NCI-H82 (cell line): Measurements from ENCODE around the gene UCN2.

Source experiments
- DNase-seq: peaks from one replicate; lab custom pipeline; 2025; lab: John Stamatoyannopoulos, UW

The UCN2 gene, protein sequence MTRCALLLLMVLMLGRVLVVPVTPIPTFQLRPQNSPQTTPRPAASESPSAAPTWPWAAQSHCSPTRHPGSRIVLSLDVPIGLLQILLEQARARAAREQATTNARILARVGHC

DNA sequence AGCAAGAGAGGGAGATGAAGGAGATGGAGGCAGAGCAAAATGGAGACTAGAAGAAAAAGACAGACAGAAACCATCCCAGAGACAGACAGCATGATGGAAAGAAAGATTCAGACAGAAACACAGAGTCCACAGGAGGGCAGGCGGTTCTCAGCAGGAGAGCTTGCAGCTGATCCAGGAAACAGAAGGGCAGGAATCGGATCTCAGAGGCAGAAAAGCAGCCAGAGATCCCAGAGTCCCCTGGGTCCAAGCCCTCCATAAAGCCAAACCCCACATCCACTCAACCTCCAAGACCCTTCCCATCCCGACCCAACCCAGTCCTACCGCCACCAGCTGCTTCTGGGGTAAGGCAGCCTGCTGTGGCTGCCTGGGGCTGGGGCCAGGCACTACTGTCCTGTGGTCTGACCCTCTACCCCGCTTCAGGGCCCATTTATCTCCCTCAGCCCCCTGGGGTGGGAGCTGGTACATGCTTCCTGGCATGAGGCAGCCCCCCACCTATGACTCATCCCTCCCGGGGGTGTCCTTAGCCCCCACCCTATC is at the start of gene UCN2:
Gene UCN2, minus strand, starts transcription at position 400 of the 537 bp plus-strand sequence. CDS start 657 bp downstream, outside the sequence.
- DNase-seq, result peak; percentile 30

DNA sequence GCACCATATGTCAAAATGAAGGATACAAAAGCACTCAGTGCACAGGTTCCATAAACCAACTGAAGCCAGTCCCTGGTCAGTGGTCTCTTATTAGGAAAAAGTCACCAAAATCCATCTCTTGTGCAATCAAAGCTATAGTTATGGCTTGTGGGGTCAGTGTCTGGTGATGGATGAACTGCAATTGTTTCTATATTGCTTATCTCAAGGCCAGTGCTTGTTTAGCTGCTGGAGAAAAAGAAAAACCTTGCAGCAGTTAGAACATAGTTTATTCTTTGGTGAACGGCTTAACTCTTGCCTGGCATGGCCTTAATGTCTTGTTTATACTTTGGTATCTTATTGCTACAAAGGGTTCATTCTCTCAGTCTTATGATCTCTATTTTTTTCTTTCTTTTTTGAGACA is 48.7 kb upstream of the UCN2 start:
- DNase-seq, result no peak

DNA sequence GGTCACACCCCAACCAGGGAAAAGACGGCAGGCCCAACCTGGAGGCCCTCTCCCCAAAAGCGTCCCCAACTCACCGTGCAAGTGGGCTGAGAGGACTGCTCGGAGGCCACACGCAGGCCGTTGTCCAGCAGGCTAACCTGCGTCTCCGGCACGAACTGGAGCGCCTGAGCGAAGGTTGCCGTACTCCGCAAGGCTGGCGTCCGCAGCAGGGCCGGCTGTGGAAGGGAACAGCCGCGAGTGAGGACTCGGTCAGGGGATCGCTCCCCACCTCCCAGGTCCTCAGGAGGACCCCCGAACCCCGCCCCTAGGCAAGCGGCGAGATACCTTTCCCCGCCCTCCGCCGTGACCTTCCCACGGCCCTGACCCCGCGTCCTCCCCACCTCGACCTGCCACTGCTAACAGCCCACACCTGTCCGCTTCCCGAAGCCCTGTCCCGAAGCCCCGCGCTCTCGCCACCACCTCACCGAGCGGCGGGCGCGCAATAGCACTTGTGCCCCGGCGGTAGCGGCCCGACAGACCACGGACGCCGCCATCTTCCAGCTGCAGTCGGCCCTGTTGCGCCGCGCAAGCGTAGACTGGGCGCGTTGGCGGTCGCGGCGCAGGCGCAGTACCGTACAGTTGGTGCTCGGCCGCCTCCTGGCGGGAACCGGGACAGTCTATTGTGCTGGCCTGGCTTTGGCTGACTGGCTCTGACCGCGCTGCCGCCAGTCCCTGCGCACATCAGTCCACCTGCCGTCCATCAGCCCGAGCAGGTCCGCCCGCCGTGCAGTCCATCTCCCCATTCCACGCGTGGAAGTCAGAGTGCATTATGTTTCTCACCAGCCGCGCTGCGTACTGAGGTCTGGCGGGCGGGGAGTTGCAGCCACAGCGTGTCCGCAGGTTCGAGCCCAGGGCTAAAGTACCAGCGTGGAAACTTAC is 45.8 kb upstream of the UCN2 start, which contains the start of gene UQCRC1:
Gene UQCRC1, minus strand, starts transcription at position 559 of the 918 bp plus-strand sequence. Its CDS starts 26 bp downstream, at position 533.
- DNase-seq, result peak; percentile 93

DNA sequence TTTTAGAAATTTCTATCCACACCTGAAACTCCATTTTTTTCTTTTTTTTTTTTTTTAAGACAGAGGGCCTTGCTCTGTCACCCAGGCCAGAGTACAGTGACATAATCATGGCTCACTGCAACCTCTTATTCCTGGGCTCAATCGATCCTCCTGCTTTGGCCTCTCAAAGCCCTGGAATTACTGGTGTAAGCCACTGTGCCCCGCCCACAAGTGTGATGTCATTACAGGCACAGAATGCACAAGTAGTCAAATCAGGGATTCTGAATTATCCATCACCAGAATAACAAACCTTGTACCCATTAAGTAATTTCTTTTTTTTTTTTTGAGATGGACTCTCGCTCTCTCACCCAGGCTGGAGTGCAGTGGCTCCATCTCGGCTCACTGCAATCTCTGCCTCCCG is 43.9 kb upstream of the UCN2 start:
- peak; percentile 23 for DNase-seq

DNA sequence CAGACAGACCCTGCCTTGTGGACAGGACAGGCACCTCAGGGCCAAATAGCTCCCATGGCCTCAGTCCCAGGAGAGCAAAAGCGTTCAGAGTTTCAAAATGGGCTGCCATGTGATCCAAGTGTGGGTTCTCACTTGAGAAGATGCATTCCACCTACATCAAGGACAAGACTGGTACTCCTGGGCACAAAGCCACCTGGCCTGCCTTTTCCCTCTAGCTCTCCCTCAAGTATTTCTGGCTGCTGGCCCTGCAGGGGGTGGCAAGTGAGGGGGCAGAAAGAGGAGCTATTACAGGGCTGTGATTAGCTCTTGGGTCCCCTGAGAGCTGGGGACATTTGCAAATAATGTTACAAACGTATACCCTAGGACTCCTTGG is 38.0 kb upstream of the UCN2 start:
- DNase-seq, result no peak

DNA sequence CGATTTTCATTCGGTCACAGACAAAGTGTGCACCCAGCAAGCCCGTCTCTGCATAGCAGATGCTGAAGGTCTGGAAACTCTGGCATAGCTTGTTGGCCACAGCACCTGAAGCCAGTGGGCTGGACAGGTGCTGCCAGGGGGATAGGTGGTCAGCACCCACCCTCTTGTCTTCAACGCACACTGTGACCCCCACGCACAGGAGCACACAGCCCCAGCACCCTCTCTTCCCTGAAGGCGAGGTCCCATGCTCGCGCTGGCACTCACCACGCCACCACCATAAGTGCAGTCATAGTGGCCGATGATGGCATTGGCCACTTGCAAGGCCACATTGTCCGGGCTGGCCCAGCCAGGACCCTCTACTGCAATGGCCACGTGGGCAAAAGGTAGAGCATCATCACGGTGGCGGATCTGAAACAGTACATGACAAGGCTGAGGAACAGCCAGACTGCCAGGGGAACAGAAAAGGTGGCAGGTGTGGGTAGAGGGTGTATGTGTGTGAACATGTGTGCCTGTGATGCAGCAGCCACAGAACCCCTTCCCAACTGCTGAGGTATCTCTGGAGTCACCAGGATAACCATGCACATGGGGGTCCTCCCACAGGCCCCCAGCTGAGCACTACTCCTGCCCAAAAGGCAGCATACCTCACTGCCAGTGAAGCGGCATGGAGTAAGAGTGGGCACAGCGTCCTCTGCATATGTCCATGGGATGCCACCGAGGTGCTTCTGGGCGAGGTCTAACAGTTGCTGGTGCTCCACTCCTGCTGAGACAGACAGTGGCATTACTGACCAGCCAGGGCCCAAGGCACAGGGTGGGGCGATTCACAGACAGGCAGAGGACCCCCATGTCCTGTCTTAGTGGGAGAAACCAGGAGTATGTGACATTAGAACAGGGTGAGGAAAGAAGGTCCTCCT is 37.4 kb upstream of the UCN2 start:
- DNase-seq, result no peak

DNA sequence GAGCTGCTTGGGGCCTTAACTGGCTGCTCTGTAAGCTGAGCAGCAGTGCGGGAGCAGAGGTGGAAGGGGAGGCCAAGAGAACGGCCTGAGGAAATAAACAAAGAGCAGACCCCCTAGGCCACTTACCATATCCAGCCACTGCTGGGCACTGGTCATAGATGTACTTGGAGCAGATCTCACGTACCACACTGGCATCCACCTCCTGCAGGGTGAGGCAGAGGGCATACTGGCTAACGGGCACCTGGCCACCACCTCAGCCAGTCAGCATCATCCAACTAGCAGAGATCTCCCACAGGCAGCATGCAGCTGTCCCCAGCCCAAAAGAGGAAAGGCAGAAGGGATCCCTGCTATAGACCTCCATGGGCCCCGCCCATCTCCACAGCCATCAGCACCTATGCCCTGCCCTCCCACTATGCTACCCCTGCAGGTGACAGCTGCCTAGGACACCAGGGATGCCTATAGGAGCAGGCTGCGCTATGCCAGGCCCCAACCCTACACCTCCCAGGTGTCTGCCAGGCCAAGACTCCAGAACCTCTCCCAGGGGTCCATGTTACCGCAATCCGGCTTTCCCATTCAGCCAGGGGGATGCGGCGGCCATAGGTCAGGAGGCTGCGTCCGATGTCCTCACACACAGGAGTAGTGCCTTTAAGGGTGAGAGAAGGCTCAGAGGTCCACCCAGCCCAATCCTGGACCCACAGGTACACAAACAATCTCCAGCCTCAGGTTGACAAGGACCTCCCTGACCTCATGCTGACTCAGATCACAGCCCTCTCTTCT is 36.1 kb upstream of the UCN2 start:
- no peak for DNase-seq

DNA sequence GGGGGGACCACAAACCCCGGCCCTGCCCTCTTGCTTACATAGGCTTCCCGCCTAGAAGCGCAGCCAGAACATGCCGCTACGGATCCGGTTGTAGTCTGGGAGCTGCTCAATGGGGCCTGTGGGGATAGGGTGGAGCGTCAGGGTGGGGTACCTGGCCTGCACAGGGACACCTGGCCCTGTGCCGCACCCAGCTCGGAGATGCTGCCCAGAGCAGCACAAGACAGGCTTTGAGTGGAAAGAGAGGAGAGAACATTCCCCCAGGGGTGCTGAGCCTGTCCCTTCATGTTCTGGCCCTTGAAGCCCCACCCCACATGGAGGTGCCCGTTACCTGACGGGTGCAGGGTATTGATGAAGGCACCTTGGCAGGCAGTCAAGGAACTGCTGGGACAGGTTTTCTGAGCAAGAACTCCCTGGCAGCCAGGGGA is 35.5 kb upstream of the UCN2 start:
- DNase-seq, result no peak

DNA sequence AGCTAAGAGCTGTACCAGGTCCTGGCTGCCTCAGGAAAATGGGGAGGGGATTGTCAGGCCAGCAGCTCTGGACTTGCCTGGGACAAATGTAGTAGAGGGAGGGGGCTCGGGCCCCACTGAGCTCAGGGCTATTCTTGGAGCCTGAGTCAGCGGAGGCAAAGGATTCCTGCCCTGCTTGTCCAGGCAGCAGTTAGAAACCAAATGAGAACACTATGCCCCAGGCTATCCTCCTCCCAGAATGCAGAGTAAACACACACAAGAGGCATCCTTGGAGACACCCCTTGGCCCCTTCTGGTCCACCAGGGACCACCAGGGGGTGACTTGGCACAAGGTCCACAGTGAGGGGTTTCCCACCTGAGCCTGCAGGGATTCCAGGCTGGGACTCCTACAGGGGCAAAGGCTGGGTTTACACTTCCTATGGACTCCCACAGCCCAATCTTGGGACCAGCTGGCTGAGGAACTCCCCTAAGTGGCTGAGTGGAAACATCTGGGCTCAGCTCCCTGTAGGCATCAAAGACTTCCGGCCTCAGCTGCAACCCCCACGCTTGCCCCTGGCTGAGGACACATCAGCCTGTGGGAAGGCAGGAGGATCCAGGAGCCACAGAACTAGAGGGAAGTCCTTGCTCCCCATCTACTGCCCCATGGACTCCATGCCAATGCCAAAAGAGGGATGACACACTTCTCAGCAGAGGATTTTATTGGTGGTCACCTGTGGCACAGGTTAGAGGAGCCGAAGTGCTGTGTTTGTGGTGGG is 34.9 kb upstream of the UCN2 start:
- DNase-seq, result no peak

DNA sequence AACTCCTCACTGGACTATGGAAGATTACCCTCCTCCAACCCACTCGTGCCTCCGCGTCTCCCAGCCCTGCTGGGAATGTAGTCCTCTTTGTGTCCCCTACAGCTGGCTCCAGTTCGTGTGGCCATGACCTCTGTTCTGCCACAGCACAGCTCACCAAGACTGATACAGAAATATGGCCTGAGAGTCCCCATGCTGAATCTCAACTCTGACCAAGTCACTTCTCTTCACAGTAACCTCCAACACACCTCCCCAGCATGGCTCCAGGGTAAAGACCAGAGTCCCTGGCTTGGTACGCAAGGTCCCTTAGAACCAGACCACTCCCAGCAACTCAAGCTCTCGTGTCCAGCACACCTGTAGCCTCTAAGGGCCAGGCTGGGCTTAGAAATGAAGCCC is 33.8 kb upstream of the UCN2 start:
- DNase-seq, result no peak

DNA sequence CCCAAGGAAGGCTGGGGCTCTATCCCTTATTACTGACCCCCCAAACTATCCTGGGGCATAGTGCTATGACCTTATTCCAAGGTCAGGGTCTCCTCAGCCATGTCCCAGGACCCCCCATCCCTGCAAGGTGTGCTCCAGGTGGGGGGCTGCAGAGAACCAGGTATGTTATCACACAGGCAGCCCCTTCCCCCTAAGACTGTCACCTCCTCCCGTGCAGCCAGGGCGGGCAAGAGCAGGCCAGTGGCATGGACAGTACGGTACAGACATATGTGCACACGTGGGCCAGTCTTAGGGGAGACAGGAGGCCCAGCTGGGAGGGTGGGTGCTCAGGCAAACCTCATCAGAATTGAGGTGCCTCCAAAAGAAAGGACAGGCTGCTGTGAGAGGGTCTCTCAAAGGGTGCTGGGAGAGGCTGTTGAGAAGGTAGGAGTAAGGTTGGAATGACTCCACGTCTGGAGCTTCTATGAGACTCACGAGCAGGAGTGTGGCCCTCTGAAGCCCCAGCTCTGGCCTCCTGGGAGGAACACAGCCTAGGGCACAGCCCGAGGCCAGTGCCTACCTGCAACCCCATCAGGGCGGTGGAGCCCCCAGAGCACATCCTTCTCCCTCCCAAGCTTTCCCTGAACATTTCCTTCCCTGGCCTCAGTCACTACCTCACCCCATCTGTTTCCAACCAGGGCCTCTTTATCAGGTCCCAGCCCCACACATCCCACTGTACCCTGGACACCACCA is 33.3 kb upstream of the UCN2 start:
- DNase-seq, result no peak

DNA sequence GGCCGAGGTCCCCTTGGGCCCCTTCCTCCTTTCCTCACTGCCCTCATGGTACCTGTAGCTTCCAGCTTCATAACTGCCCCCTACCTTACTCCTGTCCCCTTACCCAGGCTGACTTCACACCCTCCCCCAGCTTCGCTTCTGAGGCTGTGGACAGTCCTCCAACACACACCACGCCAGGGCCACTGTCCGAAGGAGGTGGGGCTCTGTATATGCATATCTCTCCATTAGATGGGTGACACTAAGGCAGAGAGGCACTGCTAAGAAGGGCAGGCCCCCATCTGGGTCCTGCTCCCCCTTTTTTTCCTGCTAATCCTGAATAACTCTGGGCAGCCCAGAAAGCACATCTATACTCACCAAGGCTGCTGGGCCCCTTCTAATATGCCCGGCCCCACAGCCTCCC is 32.6 kb upstream of the UCN2 start:
- DNase-seq, result no peak

DNA sequence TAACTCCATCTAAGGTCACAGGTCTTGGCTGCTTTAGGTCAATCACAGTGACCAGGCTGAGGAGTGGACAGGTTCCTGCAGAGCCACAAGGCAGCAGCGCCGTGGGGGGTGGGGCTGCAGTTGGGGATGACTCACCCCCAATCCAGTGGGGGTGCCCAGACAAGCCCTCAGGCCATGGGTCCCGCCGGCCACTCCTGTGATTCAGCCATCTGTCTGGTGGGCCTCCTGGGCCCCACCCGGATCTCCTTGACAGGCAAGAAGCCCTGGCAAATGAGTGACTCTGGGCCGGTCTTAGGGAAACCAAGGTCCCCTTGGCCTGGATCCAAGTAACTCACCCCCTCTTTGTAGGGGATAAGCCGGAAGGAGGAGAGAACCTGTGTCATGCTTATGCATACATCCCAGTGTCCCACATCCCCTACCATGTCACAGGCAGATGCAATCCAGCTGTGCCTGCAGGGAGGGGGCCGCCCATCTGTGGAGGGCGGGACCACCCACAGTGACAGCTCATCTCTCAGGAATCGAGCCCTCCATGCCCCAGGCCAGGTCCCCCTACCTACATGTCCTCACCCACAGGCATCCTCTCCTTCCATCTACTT is 32.0 kb upstream of the UCN2 start:
- DNase-seq, result peak; percentile 34

DNA sequence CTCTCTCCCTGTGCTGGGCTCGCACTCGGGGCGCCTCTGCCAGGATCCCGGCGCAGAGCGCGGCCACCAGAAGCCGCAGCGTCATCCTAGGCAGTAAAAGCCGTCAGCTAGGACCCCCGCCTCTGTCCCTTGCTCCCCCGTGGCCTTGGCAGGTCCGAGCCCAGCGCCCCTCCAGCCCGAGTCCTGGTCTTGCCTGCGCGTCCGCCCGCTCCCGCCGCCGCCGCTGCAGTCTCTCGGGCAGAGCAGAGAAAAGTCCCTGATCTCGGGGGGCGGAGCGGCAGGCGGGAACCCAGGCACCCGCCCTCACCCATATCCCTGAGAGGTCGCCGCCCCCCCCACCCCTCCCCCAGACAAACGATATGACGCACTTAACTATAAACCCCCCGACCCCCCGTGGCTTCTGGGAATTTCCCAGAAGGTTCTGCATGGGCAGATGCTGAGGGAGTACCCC is 31.5 kb upstream of the UCN2 start, which contains the start of gene COL7A1:
Gene COL7A1, minus strand, starts transcription at position 255 of the 451 bp plus-strand sequence. Its CDS starts 170 bp downstream, at position 85.
- no peak for DNase-seq

DNA sequence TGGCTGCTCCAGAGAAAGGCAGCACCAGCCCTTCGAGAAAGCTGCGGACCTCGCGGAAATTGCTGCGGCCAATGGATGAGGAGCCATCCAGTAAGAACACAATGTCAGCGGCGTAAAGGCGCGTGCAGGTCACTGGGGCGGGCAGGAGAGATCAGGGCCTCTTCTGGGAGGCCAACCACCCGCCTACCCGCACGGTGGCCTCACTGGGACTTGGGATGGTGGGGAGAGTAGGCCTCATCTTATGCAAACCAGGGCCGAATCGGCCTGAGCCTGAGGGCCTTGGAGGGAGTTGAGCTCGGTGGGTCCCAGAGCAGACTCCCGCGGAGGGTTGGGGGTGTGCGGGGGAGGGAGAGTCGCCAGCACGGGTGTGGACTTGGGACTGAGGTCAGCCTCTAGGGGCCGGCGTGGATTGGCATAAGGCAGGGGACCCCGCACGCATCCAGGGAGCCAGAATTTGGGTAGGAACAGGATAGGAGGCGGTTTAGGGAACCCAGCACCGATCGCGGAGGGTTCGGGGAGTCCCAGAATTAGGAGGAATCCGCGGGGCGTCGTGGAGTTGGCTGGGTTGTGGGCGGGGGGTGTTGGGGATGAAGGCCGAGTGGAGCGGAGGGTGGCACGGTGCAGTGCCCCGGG is 31.0 kb upstream of the UCN2 start:
- DNase-seq, result no peak

DNA sequence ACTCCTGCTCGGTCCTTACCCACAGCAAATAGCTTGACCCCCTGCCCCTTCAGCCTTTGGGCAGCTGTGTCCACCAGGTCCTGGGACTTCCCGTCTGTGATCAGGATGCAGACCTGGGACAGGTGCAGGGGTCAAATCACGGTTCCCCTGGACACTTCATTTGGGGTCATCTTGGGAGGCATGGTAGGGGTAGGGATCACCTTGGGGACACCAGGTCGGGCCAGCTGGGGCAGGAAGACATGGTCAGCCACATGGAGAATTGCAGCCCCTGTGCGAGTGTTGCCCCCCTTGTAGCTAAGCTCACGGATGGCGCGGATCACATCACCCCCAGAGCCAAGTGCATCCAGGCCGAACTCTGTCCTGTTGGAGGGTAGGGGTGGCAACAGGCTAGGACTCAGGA is 29.8 kb upstream of the UCN2 start:
- no peak for DNase-seq

DNA sequence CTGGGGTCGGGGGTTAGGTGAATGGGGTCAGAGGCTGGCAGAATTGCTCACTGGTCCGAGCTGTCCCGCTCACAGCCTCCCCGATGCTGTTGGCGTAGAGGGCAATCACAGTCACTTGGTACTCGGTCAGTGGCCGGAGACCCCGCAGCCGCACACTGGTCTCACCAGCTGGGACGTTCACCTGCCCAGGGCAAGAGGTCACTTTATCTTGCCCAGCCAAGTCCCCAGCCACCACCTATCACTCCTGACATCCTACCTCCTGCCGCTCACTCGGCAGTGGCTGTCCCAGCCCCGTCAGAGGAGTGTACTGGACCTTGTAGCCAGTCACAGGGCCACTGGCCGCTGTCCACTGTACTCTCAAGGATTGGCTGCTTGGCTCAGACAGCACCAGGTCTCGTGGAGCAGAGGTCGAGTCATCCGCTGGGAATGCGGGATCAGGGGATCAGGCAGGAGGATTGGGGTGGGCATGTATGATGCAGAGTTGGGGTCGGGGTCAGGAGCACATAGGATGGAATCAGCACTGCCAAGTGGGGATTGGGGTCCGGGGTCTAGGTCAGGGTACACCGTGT is 29.0 kb upstream of the UCN2 start:
- no peak for DNase-seq

DNA sequence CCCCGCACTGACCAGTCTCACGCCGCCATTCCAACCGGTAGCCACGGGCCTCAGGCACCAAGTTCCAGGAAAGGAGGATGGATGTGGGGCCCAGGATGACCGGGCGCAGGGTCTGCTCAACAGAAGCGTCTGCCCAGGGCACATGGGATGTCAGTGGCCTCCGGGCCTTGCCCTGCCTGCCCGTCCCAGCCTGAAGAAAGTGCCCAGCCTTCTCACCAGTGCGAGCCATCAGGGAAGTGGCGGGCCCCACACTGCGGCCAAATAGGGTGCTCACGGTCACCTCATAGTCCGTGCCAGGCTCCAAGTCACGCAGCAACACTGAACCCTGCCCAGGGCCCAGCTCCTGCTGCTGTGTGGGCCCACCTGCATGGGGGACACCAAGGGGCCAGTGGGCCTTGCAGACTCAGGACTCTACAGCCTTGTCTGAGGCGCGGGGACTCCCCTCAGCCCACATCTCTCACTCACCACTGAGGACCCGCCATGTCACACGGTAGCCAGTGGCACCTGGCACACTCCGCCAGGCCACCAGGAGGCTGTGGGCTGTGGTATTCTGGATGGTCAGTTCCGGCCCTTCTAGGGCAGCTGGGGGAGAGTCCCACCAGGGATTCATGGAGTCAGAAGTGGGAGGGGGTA is 28.4 kb upstream of the UCN2 start:
- DNase-seq, result no peak
